GM12891 (cell line): Measurements from ENCODE around the gene CREB3L1.
"Not testable (repeated sequence)": the region's sequence is repeated elsewhere in the genome, so short reads cannot be mapped to it uniquely, and the experiment has no call there.

Experiments
- POLR2A ChIP-seq: IDR thresholded peaks from 2 replicates; pipeline ENCODE4 v1.6.1; 2011; ENCODE audit warnings: low read depth, low read length, control low read depth
- POLR2AphosphoS5 ChIP-seq: IDR thresholded peaks from 2 replicates; pipeline ENCODE4 v1.6.1; 2011; ENCODE audit warnings: low read depth, low read length, control low read depth
- SPI1 ChIP-seq: IDR thresholded peaks from 2 replicates; pipeline ENCODE4 v1.6.1; 2011; ENCODE audit warnings: low read depth, low read length, control low read depth
- TAF1 ChIP-seq: IDR thresholded peaks from 2 replicates; pipeline ENCODE4 v1.6.1; 2011; ENCODE audit warnings: low read depth, low read length, control low read depth

DNA sequence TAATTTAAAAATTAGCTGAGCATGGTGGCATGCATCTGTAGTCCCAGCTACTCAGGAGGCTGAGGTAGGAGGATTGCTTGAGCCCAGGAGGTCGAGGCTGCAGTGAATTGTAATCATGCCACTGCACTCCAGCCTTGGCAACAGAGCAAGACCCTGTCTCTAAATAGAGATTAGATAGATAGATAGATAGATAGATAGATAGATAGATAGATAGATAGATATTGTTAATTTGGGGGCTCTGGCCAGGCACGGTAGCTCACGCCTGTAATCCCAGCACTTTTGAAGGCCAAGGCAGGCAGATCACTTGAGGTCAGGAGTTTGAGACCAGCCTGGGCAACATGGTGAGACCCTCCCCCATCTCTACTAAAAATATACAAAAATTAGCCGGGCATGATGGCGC, 18.1 kb upstream of the CREB3L1 start:
- TF ChIP-seq POLR2AphosphoS5, POLR2A, TAF1, SPI1: not testable (repeated sequence)
